HCT116 (cell line): ENCODE results near the gene SHOC2. TPM values are rescaled to one million over a fixed set of nuclear protein-coding genes. Genes with fewer than 3 reads are reported as not detected.

ENCODE experiments used
- ATAC-seq: fragments of 200-7000 bp; cut with Tn5 transposase; 2 replicates; pipeline ENCODE4 v1.9.1; 2020; ENCODE audit warnings: mild to moderate bottlenecking, moderate library complexity
- BruUV-seq: library from RNA; stranded (reverse); fragments of 400-500 nt; replicated peaks from 2 replicates; lab custom pipeline; 2021; lab: Mats Ljungman, UMichigan
- CTCF ChIA-PET: fragments of 300-600 bp; sonication (Branson Sonifier 250); formaldehyde crosslinking; loops from one replicate; lab custom pipeline; 2021; ENCODE audit warnings: antibody characterized with exemption; lab: Charles Lee
- POLR2A ChIA-PET: fragments of 300-600, 350-600 bp; sonication (Branson Sonifier 250); formaldehyde crosslinking; loops from one replicate; lab custom pipeline; 2021; ENCODE audit warnings: antibody characterized with exemption; lab: Charles Lee
- RAD21 ChIA-PET, 2 experiments: fragments of 300-600 bp; sonication (Branson Sonifier 250); formaldehyde crosslinking; loops; one replicate each; lab custom pipeline; 2023; ENCODE audit warnings: low total read pairs in 2 of 2; ENCODE audit not compliant: uncharacterized antibody in 2 of 2, unreplicated experiment in 2 of 2, low non-redundant PET in 1 of 2; lab: Charles Lee
- DNase-seq: peaks from one replicate; pipeline ENCODE4 v3.0.0-alpha.2; 2010; ENCODE audit warnings: low read depth, low spot score
- H2AFZ ChIP-seq: fragments of 200-600 bp; shearing (Covaris generic), sonication (generic); 2 replicates; pipeline ENCODE4 v1.6.1; 2017; ENCODE audit warnings: low read depth, mixed run types, mixed read lengths, antibody characterized with exemption, low read length; ENCODE audit not compliant: poor library complexity, severe bottlenecking
- H3K27ac ChIP-seq: 2 replicates; pipeline ENCODE4 v1.5.1; 2012; ENCODE audit warnings: low read depth, low read length
- H3K27me3 ChIP-seq: fragments of 200-600 bp; sonication (generic); 2 replicates; pipeline ENCODE4 v1.6.1; 2016; ENCODE audit warnings: mixed run types, low read length, mixed read lengths; ENCODE audit not compliant: insufficient read depth
- H3K36me3 ChIP-seq, 2 experiments: fragments of 200-500 bp in 1 of 2; fragments of 200-600 bp in 1 of 2; sonication (Bioruptor generic) in 1 of 2; sonication (generic) in 1 of 2; 2 replicates each; pipeline versions ENCODE4 v1.5.1 to v1.6.1; 2014 to 2016; ENCODE audit warnings: low read length in 2 of 2, inconsistent platforms in 1 of 2, mixed read lengths in 1 of 2, mixed run types in 1 of 2; ENCODE audit not compliant: insufficient read depth in 2 of 2, control insufficient read depth in 1 of 2
- H3K4me1 ChIP-seq, 2 experiments: fragments of 200-600 bp in 1 of 2; sonication (generic) in 1 of 2; 2 replicates each; pipeline versions ENCODE4 v1.5.1 to v1.6.1; 2012 to 2017; ENCODE audit warnings: low read length in 2 of 2, inconsistent platforms in 1 of 2, mild to moderate bottlenecking in 1 of 2, mixed read lengths in 1 of 2, mixed run types in 1 of 2, moderate library complexity in 1 of 2; ENCODE audit not compliant: insufficient read depth in 2 of 2, control insufficient read depth in 1 of 2
- H3K4me2 ChIP-seq: fragments of 200-600 bp; sonication (generic); 2 replicates; pipeline ENCODE4 v1.6.1; 2017; ENCODE audit warnings: mixed run types, low read length, mixed read lengths
- H3K4me3 ChIP-seq, 2 experiments: fragments of 200-600 bp in 1 of 2; sonication (generic) in 1 of 2; replicated peaks in 1 of 2; 2 replicates each; pipeline ENCODE4 v1.5.1; 2011 to 2016; ENCODE audit warnings: low read length in 2 of 2, control low read depth in 1 of 2, low read depth in 1 of 2, mild to moderate bottlenecking in 1 of 2, mixed read lengths in 1 of 2, mixed run types in 1 of 2
- H3K79me2 ChIP-seq: fragments of 200-600 bp; sonication (generic); 2 replicates; pipeline ENCODE4 v1.6.1; 2017; ENCODE audit warnings: mild to moderate bottlenecking, mixed run types, low read length, moderate library complexity, mixed read lengths; ENCODE audit not compliant: insufficient read depth
- H3K9ac ChIP-seq: fragments of 200-600 bp; sonication (generic); 2 replicates; pipeline ENCODE4 v1.6.1; 2016; ENCODE audit warnings: low read length, mixed read lengths
- H3K9me2 ChIP-seq: fragments of 200-600 bp; sonication (generic), shearing (Covaris generic); 2 replicates; pipeline ENCODE4 v1.6.1; 2017; ENCODE audit warnings: mixed run types, mild to moderate bottlenecking, moderate library complexity; ENCODE audit not compliant: insufficient read depth
- H3K9me3 ChIP-seq, 2 experiments: fragments of 200-500 bp in 1 of 2; fragments of 200-600 bp in 1 of 2; sonication (Bioruptor generic) in 1 of 2; sonication (generic) in 1 of 2; 2 replicates each; pipeline ENCODE4 v1.6.1; 2014 to 2017; ENCODE audit warnings: low read length in 2 of 2, mixed read lengths in 2 of 2, inconsistent platforms in 1 of 2, low read depth in 1 of 2, mild to moderate bottlenecking in 1 of 2, mixed run types in 1 of 2, moderate library complexity in 1 of 2; ENCODE audit not compliant: control insufficient read depth in 1 of 2, insufficient read depth in 1 of 2
- H4K20me1 ChIP-seq: fragments of 200-600 bp; sonication (generic), shearing (Covaris generic); 2 replicates; pipeline ENCODE4 v1.6.1; 2017; ENCODE audit warnings: mixed run types, mild to moderate bottlenecking, moderate library complexity; ENCODE audit not compliant: insufficient read depth
- CBX3 ChIP-seq: IDR thresholded peaks from 2 replicates; pipeline ENCODE4 v1.6.1; 2012; ENCODE audit warnings: low read depth
- CEBPB ChIP-seq: IDR thresholded peaks from 2 replicates; pipeline ENCODE4 v1.6.1; 2012; ENCODE audit warnings: low read depth
- ELF1 ChIP-seq: IDR thresholded peaks from 2 replicates; pipeline ENCODE4 v1.6.1; 2012; ENCODE audit warnings: low read depth, borderline replicate concordance
- EZH2 ChIP-seq: fragments of 200-600 bp; sonication (generic); IDR thresholded peaks from 2 replicates; pipeline ENCODE4 v1.6.1; 2017; ENCODE audit warnings: antibody characterized with exemption, mixed run types
- EZH2phosphoT487 ChIP-seq: fragments of 200-600 bp; IDR thresholded peaks from 2 replicates; pipeline ENCODE4 v1.6.1; 2018; ENCODE audit warnings: antibody characterized with exemption, borderline replicate concordance
- FOSL1 ChIP-seq: IDR thresholded peaks from 2 replicates; pipeline ENCODE4 v1.6.1; 2012; ENCODE audit warnings: low read depth
- JUND ChIP-seq: IDR thresholded peaks from 2 replicates; pipeline ENCODE4 v1.6.1; 2012
- POLR2A ChIP-seq: IDR thresholded peaks from 2 replicates; pipeline ENCODE4 v1.7.0; 2011; ENCODE audit warnings: borderline replicate concordance; ENCODE audit not compliant: insufficient read depth, insufficient read length; ENCODE audit errors: extremely low read depth
- POLR2AphosphoS5 ChIP-seq: IDR thresholded peaks from 2 replicates; pipeline ENCODE4 v1.6.1; 2011; ENCODE audit warnings: mild to moderate bottlenecking, low read depth, low read length, moderate library complexity
- RAD21 ChIP-seq: IDR thresholded peaks from 2 replicates; pipeline ENCODE4 v1.6.1; 2012; ENCODE audit warnings: low read depth, mild to moderate bottlenecking
- SIN3A ChIP-seq: IDR thresholded peaks from 2 replicates; pipeline ENCODE4 v1.6.1; 2012; ENCODE audit warnings: low read depth
- SP1 ChIP-seq: IDR thresholded peaks from 2 replicates; pipeline ENCODE4 v1.6.1; 2012; ENCODE audit warnings: low read depth
- SRF ChIP-seq: IDR thresholded peaks from 2 replicates; pipeline ENCODE4 v1.6.1; 2012; ENCODE audit warnings: low read depth
- YY1 ChIP-seq: IDR thresholded peaks from 2 replicates; pipeline ENCODE4 v1.6.1; 2011; ENCODE audit warnings: low read length, low read depth, moderate library complexity, mild to moderate bottlenecking; ENCODE audit not compliant: insufficient replicate concordance; ENCODE audit errors: extremely low read depth
- ZFX ChIP-seq: fragments of 450-650 bp; IDR thresholded peaks from 2 replicates; pipeline ENCODE4 v1.6.1; 2017
- ZNF274 ChIP-seq: fragments of 200-500 bp; sonication (Bioruptor generic); IDR thresholded peaks from 2 replicates; pipeline ENCODE4 v1.6.1; 2014; ENCODE audit warnings: mild to moderate bottlenecking, low read depth, low read length, inconsistent platforms
- intact Hi-C: fragments of 100-400 bp; cut with micrococcal nuclease; formaldehyde crosslinking; loops from 2 replicates; pipeline ENCODE4 v1.10.0; 2022
- total RNA-seq: library from RNA; stranded (reverse); gene quantifications from one replicate; pipeline ENCODE4 v1.2.1, GENCODE V29; 2021; ENCODE audit not compliant: unreplicated experiment
- TF ChIP-seq, protein P1 (sequence below): IDR thresholded peaks from 2 replicates; pipeline ENCODE4 v1.6.1; 2012
- TF ChIP-seq, protein P2 (sequence below): IDR thresholded peaks from 2 replicates; pipeline ENCODE4 v1.6.1; 2012; ENCODE audit warnings: low read depth
- TF ChIP-seq, protein P3 (sequence below), 3 experiments: fragments of 200-600 bp in 1 of 3; sonication (generic) in 1 of 3; IDR thresholded peaks in 2 of 3; conservative IDR thresholded peaks in 1 of 3; 2 replicates each; pipeline ENCODE4 v1.5.1; 2012 to 2017; ENCODE audit warnings: low read depth in 2 of 3, low read length in 2 of 3, antibody characterized with exemption in 1 of 3, borderline replicate concordance in 1 of 3, control low read depth in 1 of 3, mild to moderate bottlenecking in 1 of 3, mixed read lengths in 1 of 3, mixed run types in 1 of 3, moderate library complexity in 1 of 3; ENCODE audit not compliant: insufficient read depth in 1 of 3

Gene SHOC2
- total RNA-seq, 1 experiment from 2014 or later, result 39.5 TPM

DNA sequence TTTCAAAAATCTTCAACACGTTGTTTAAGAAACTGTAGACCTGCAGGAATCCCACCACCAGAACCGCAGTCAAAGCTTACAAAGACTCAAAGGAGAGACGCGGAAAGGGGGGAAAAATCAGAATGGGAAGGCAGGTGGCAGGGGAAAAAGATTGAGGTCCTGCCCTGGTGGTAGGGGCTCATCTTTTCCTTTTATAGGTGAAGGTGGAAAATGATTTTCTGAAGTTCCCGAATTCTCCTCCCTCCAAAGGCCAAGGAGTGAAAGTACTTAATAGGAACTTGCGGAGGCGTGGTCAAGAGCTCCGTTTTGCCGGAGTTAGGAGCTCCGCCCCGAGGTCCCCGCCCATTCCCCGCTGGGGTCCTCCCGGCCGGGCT is 1.1 kb upstream of the SHOC2 start:
- ChIA-PET CTCF (interaction anchor here (0.8 to 1.8 kb wide), 8 partner anchors 16 to 309 kb away, joined by 3 to 9 read pairs (median 4); no protein-coding TSS in a partner anchor), POLR2A (interaction anchor here (0.7 to 3.0 kb wide), 10 partner anchors 8 to 144 kb away, joined by 3 to 35 read pairs (median 5); partner anchors contain the start of gene PDCD4), RAD21 (interaction anchor here in 1 of 2 experiments (0.7 to 1.2 kb wide), 2 partner anchors 172 to 261 kb away, joined by 3 read pairs; no protein-coding TSS in a partner anchor)
- TF ChIP-seq SRF (no peak), RAD21 (no peak), SIN3A (0 out of 2 replicates have a peak, but pooled peaks have one; percentile 5), ELF1 (no peak), YY1 (no peak), CEBPB (no peak), JUND (no peak), SP1 (peak; percentile 71; the same call in 1 of the 2 replicates), FOSL1 (no peak), POLR2A (no peak), ZNF274 (no peak), EZH2 (no peak), CBX3 (peak; percentile 8; the same call in 1 of the 2 replicates), POLR2AphosphoS5 (no peak), ZFX (no peak), EZH2phosphoT487 (no peak)
- TF ChIP-seq, protein P1, sequence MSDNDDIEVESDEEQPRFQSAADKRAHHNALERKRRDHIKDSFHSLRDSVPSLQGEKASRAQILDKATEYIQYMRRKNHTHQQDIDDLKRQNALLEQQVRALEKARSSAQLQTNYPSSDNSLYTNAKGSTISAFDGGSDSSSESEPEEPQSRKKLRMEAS, result no peak
- TF ChIP-seq, protein P2, sequence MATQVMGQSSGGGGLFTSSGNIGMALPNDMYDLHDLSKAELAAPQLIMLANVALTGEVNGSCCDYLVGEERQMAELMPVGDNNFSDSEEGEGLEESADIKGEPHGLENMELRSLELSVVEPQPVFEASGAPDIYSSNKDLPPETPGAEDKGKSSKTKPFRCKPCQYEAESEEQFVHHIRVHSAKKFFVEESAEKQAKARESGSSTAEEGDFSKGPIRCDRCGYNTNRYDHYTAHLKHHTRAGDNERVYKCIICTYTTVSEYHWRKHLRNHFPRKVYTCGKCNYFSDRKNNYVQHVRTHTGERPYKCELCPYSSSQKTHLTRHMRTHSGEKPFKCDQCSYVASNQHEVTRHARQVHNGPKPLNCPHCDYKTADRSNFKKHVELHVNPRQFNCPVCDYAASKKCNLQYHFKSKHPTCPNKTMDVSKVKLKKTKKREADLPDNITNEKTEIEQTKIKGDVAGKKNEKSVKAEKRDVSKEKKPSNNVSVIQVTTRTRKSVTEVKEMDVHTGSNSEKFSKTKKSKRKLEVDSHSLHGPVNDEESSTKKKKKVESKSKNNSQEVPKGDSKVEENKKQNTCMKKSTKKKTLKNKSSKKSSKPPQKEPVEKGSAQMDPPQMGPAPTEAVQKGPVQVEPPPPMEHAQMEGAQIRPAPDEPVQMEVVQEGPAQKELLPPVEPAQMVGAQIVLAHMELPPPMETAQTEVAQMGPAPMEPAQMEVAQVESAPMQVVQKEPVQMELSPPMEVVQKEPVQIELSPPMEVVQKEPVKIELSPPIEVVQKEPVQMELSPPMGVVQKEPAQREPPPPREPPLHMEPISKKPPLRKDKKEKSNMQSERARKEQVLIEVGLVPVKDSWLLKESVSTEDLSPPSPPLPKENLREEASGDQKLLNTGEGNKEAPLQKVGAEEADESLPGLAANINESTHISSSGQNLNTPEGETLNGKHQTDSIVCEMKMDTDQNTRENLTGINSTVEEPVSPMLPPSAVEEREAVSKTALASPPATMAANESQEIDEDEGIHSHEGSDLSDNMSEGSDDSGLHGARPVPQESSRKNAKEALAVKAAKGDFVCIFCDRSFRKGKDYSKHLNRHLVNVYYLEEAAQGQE, result no peak
- TF ChIP-seq, protein P3, sequence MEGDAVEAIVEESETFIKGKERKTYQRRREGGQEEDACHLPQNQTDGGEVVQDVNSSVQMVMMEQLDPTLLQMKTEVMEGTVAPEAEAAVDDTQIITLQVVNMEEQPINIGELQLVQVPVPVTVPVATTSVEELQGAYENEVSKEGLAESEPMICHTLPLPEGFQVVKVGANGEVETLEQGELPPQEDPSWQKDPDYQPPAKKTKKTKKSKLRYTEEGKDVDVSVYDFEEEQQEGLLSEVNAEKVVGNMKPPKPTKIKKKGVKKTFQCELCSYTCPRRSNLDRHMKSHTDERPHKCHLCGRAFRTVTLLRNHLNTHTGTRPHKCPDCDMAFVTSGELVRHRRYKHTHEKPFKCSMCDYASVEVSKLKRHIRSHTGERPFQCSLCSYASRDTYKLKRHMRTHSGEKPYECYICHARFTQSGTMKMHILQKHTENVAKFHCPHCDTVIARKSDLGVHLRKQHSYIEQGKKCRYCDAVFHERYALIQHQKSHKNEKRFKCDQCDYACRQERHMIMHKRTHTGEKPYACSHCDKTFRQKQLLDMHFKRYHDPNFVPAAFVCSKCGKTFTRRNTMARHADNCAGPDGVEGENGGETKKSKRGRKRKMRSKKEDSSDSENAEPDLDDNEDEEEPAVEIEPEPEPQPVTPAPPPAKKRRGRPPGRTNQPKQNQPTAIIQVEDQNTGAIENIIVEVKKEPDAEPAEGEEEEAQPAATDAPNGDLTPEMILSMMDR (IDR thresholded peaks at IDR 0.05 in 2 of 3, conservative IDR thresholded peaks at IDR 0.05 in 1 of 3; ENCODE audit: borderline replicate concordance in 1 of 3, insufficient read depth in 1 of 3, low read depth in 2 of 3, low read length in 2 of 3), result no peak
- peak overlapping the region; percentile 89 for H3K4me2 ChIP-seq
- peak overlapping the region; percentile 77 for H3K9ac ChIP-seq
- no peaks in the 10 kb centered on the region for H3K9me2 ChIP-seq
- no peaks in the 10 kb centered on the region for H3K27me3 ChIP-seq
- ATAC-seq, result no peak
- peak; percentile 93 for DNase-seq
- H3K79me2 ChIP-seq, result peaks cover 36% of the 10 kb centered on the region
- no peaks in the 10 kb centered on the region; the same call in 1 of the 2 replicates for H4K20me1 ChIP-seq
- H2AFZ ChIP-seq, result peak overlapping the region; percentile 41
- no TSS peak for BruUV-seq
- H3K27ac ChIP-seq, result peak overlapping the region; percentile 83
- peaks cover 4 to 17% of the 10 kb centered on the region in 2 experiments; a peak in 3 of 4 replicates for H3K4me1 ChIP-seq
- H3K9me3 ChIP-seq, result no peaks in the 10 kb centered on the region
- intact Hi-C loops, result no loop called here
- no peaks in the 10 kb centered on the region for H3K36me3 ChIP-seq
- peak overlapping the region; percentile 71 to 77 for H3K4me3 ChIP-seq
